Spleen (tissue), 7 donors: ENCODE data around the gene CSTB.

Source experiments
- CTCF ChIP-seq, 11 experiments: fragments of 200-600 bp in 7 of 11; fragments of 450-650 bp in 4 of 11; sonication (generic) in 4 of 11; IDR thresholded peaks in 8 of 11; conservative IDR thresholded peaks in 3 of 11; 1 replicate in 7 of 11; 2 replicates in 4 of 11; pipeline versions ENCODE4 v1.4.0 to v1.8.0; 2016 to 2021; ENCODE audit warnings: antibody characterized with exemption in 11 of 11, inconsistent platforms in 4 of 11, mild to moderate bottlenecking in 1 of 11
- POLR2AphosphoS5 ChIP-seq, 3 donors: sonication (generic); formaldehyde crosslinking; IDR thresholded peaks; one replicate each; pipeline ENCODE4 v1.5.1; 2017; ENCODE audit warnings: antibody characterized with exemption in 3 of 3
- donor health status: DM: no; HTN: no; CAD: no; lungs with moderate emphysema.
- donor health status: DM: no; HTN: no; CAD: no.
- donor health status: DM: no; HTN: no; CAD: no.

- TF ChIP-seq CTCF (IDR thresholded peaks at IDR 0.05 in 8 of 11, conservative IDR thresholded peaks at IDR 0.05 in 3 of 11) (no peak), POLR2AphosphoS5 (IDR thresholded peaks at IDR 0.05) (no peak)
Observed at GRCh38 chr21:43755820-43756594, 20.1 kb downstream of the CSTB start.
